ENCODE data around the gene PPP1R2B.
A peak's percentile ranks its signal among the peaks of the same experiment; 100 is the strongest.
"Not testable (repeated sequence)": the region's sequence is repeated elsewhere in the genome, so short reads cannot be mapped to it uniquely, and the experiment has no call there.

PPP1R2B gene

GRCh38 chr5:156850206-156850751 is at the start of gene PPP1R2B:
TSS of gene PPP1R2B (plus strand) at chr5:156850295. CDS start at chr5:156850563, 268 bp downstream.
- no peak for DNase-seq

GRCh38 chr5:156800929-156801328 is 49.2 kb upstream of the PPP1R2B start:
- DNase-seq = no peak

DNA sequence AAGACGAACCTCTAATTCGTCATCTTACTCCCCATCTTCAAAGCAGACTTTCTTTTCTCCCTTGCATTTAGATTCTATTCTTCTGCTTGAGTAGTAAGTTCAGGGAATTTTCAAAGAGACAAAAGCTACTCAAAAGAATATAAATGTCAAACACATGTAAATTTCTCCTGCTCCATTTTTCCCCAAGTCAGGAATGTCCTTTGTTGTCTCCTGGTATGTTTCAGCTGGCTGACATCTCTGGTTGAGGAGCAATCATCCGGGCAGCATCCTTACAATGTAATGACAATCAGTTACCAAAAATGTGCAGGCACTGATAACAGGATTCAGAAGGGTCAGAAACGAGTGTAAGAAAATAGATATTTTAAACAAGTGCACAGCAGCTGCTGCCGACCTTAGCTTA is 47.6 kb upstream of the PPP1R2B start:
- DNase-seq = no peak

DNA sequence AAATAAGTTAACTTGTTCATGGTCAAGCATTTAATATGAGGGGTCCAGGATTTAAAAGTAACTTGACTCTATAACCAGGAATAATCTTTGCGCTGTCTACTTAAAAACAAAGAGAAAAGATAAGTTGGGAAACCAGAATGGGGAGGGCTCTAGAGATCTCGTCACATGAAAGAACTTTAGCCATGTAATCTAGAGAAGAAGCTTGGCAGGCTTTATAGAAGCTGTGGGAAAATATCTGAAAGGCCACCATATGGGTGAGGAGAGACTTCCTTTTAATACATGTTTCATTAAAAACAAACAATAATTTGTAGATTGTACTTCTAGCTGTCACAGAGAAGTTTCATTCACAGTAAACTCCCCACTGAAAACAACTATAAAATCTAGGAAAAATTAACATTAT is 46.7 kb upstream of the PPP1R2B start:
- DNase-seq = no peak

DNA sequence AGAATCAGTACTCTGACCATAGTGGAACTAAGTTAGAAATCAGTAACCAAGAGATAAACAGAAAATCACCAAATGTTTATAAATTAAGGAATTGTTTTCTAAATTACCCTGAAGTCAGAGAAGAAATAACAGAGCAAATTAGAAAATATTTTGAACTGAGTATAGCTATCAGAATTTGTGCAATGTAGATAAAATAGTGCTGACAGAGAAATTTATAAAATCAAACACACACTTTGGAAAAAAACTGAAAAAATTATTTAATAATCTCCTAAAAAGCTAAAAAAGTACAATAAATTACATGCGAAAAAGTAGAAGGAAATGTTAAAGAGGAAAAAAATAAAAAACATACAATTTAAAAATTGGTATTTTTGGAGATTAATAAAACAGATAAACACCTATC is 37.1 kb upstream of the PPP1R2B start:
- DNase-seq = no peak

GRCh38 chr5:156815988-156816599 is 34.0 kb upstream of the PPP1R2B start:
- no peak for DNase-seq

DNA sequence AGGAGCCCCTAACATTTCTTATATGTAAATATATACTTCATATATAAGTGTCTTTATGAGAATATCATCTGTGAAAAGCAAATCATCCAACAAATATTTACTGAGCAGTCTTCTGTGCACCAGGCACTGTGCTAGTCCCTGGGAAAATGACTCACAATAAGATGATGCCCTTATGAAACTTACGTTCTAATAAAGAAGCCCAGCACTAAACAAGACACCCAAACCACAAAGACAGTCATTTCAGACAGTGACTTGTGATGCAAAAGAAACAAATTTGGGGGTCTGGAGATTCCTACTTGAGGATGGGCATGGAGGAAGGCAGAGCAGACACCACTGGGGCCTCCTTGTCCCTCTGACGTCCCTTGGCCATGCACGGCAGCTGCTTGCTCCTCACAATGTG is 30.6 kb upstream of the PPP1R2B start:
- DNase-seq = no peak

DNA sequence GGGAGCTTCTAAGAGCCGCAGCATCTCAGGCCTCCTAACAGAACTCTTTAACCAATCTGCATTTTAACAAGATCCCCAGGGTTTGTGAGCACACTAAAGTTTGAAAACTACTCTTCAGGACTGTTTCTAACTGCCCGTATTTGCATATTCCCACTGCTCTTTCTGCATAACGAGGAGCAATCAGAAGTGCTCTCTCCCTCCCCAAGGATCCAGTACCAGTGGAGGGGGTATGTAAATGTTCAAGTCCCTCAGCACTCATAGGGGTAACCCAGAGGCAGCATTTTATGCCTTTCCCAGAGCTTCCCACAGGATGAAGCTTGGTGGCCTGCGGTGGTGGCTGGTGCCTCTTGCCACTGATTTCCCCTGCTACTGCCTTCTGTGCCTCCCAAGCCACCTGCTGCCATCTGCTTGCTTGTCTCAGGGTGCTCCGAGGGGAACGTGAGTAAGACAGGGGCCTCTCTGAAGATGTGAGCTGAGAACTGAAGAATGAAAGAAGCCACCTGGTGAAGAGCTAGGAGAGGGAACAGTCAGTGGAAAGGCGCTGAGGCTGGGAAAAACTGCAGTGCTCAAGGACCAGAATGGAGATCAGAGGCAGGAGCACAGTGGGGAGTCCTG is 30.0 kb upstream of the PPP1R2B start:
- no peak for DNase-seq

GRCh38 chr5:156824241-156824640 is 25.9 kb upstream of the PPP1R2B start:
- no peak for DNase-seq

GRCh38 chr5:156824800-156825199 is 25.3 kb upstream of the PPP1R2B start:
- peak; percentile 32 for DNase-seq

DNA sequence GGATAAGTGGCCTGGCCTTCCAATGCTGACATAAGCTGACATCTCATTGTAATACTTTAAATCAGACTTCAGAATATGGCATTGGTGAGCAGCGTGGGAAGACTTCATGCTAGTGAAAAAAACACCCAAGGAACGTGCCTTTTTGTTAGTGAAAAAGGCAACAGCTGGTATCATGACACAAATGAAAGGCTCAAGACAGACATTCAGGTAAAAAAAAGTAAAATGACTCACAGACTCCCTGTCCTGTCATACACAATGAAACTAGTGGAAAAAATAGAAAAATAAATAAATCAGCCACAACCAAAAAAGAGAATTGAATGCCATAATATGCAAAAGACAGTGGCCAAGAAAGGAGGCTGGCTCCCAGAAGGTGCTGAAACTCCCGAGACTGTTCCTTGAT is 24.4 kb upstream of the PPP1R2B start:
- no peak for DNase-seq

DNA sequence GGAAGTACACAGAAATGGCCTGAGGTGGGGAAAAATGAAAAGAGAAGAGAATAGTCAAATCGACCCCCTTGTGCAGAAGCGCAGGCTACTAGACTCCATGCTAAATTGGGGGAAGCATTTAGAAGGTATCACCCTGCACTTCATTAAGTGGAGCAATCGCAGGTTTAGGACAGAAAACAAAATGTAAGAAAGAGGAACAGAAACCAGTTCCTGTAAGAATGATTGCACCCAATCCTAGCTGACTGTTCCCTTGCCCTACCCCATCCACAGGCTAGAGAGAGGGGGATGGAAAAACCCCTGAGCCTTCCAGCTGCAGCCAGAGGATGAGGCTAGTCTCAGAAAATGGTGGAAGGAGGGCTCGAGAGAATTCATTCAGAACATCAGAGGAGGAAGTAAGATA is 23.9 kb upstream of the PPP1R2B start:
- DNase-seq = no peak

DNA sequence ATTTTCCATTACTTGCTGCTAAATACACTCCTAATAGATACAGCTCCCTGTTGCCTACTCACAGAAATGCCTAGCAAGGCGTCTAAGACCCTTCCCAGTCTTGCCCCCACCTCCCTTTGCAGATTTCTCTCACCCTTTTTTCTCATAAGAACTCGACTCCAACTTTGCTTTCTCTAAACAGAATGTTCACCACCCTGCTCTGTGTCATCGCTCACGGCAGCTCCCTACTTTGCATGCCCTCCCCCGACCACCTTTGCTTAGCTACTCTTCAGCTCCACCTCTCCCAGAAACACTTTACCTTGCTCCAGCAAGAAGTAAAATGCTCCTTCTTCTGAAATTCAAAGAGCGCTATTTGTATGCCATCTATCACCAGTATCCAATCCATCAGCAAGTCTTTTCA is 15.2 kb upstream of the PPP1R2B start:
- no peak for DNase-seq

GRCh38 chr5:156835905-156836304 is 14.2 kb upstream of the PPP1R2B start:
- DNase-seq = no peak

DNA sequence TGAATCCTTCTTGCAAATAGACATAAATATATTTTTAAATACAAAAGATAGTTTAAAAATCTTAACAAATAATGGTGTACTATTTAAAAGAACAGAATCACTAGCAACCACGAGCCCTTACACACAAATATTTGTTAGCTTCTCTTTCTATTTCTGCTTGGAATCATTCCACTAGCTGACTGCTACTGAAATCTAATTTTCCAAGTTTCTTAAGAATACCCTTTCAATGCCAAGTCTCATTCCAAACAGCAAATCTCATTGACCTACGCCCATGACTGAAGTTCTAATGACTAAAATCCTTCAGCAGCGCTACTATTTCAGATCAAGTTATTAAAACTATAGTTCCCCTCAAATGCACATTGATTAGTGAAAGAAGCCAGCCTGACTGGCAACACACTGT is 13.2 kb upstream of the PPP1R2B start:
- no peak for DNase-seq

- DNase-seq = no peak
These were observed 11.1 kb upstream of the PPP1R2B start for GRCh38 chr5:156838961-156839360.

GRCh38 chr5:156841737-156842136 is 8.4 kb upstream of the PPP1R2B start:
- no peak for DNase-seq

DNA sequence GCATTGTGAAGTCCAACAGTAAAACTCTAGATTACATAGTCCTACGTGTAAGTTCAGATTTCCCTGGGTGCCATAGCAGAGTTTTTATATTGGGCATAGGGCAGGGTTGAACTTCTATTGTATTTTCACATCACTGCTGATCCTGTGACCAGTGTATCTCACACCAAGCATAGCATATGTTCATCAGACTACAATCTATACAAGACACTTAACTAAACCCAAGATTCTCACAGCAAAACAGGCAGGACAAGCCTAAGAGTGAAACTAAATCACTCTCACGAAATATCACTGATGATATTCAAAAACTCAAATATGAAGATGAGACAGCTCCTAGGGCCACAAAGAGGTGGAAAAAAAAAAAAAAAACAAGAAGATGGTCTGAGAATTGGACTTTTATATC is 3.2 kb upstream of the PPP1R2B start:
- DNase-seq = no peak

DNA sequence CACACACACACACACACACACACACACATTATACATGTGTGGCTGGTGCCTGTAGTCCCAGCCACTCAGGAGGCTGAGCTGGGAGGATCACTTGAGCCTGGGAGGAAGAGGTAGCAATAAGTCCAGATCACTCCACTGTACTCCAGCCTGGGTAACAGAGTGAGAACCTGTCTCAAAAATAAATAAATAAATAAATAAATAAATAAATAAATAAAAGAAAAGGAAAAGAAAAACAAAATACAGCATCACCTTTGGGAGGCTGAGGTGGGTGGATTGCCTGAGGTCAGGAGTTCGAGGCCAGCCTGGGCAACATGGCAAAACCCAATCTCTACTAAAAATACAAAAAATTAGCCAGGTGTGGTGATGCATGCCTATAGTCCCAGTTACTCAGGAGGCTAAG is 1.6 kb upstream of the PPP1R2B start:
- DNase-seq = not testable (repeated sequence)

DNA sequence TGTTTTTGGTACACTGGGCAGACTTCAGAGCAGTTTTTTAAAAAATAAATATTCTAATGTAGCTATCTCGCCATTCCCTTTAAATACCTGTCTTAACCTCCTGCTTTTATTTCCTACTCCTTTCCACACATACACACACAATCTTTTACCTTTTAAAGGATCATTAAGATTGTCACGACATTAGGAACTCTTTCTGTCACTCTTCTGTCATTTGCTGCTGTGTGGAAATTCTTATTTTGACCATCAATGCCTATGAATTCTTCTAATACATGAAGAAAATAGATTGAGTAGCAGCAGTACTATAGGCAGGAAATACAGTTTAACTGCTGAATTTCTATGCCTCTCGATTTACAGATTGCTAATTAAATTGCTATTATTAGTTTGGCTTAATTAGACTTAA is 1.8 kb downstream of the PPP1R2B start:
- DNase-seq = no peak

GRCh38 chr5:156853055-156853454 is 3.0 kb downstream of the PPP1R2B start:
- not testable (repeated sequence) for DNase-seq

GRCh38 chr5:156865427-156865826 is 15.3 kb downstream of the PPP1R2B start:
- DNase-seq = no peak

GRCh38 chr5:156870498-156870839 is 20.4 kb downstream of the PPP1R2B start:
- DNase-seq = no peak

GRCh38 chr5:156871212-156871611 is 21.1 kb downstream of the PPP1R2B start:
- DNase-seq = no peak

Measured in NCI-H1436 treated with DMSO at 0.1 percent for 48 hours (cell line).